ENCODE data around the gene NALF2. TPM values are rescaled to one million over a fixed set of nuclear protein-coding genes. Genes with fewer than 3 reads are reported as not detected.

NALF2 gene
- total RNA-seq, 1 donor from 2014 or later: 2.0 TPM

DNA sequence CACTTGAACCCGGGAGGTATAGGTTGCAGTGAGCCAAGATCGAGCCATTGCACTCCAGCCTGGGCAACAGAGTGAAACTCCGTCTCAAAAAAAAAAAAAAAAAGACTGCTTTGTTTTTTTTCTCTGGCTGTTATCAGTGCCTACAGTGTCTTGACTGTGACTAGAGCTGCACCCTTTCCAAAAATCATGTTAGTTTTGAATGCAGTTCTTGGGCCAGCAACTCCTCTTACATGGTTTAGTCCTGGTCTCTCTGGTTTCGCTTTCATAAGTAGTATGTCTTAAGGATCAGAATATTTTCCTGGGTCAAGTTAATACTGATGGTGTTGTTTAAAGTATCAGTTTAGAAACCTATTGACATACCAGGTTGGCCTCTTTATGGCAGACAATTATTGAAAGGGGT lies 34.2 kb upstream of the NALF2 start:
- no peaks in the 10 kb centered on the region for H3K36me3 Mint-ChIP-seq (ENCODE audit: low read depth, unreplicated experiment)
- Histone ChIP-seq H3K27me3 (ENCODE audit: insufficient read depth, low read length) (no peaks in the 10 kb centered on the region), H3K4me2 (ENCODE audit: low read length) (no peak overlapping the region), H3K4me1 (ENCODE audit: insufficient read depth, low read length) (no peaks in the 10 kb centered on the region), H2AFZ (ENCODE audit: low read depth, low read length) (no peak overlapping the region), H3K27ac (ENCODE audit: low read depth, low read length) (no peak overlapping the region), H3K9ac (ENCODE audit: low read length) (no peak overlapping the region), H3K36me3 (ENCODE audit: insufficient read depth, low read length) (no peaks in the 10 kb centered on the region), H3K79me2 (ENCODE audit: insufficient read depth, low read length) (no peaks in the 10 kb centered on the region), H3K4me3 (ENCODE audit: insufficient read depth, low read depth, low read length) (no peak overlapping the region), H4K20me1 (ENCODE audit: insufficient read depth, low read length) (no peaks in the 10 kb centered on the region), H3K9me3 (ENCODE audit: insufficient read depth, low read depth, low read length) (no peaks in the 10 kb centered on the region)
- DNase-seq (ENCODE audit: low read depth) (no peak), FAIRE-seq (no peak)
- H3K27ac Mint-ChIP-seq (ENCODE audit: unreplicated experiment): no peak overlapping the region
- no peaks in the 10 kb centered on the region for H3K27me3 Mint-ChIP-seq (ENCODE audit: low read depth, unreplicated experiment)
- no peak overlapping the region for H3K4me3 Mint-ChIP-seq (ENCODE audit: unreplicated experiment)
- H3K9me3 Mint-ChIP-seq (ENCODE audit: unreplicated experiment): no peaks in the 10 kb centered on the region
- no peaks in the 10 kb centered on the region for H3K4me1 Mint-ChIP-seq (ENCODE audit: low read depth, unreplicated experiment)
- TF ChIP-seq, protein P1, sequence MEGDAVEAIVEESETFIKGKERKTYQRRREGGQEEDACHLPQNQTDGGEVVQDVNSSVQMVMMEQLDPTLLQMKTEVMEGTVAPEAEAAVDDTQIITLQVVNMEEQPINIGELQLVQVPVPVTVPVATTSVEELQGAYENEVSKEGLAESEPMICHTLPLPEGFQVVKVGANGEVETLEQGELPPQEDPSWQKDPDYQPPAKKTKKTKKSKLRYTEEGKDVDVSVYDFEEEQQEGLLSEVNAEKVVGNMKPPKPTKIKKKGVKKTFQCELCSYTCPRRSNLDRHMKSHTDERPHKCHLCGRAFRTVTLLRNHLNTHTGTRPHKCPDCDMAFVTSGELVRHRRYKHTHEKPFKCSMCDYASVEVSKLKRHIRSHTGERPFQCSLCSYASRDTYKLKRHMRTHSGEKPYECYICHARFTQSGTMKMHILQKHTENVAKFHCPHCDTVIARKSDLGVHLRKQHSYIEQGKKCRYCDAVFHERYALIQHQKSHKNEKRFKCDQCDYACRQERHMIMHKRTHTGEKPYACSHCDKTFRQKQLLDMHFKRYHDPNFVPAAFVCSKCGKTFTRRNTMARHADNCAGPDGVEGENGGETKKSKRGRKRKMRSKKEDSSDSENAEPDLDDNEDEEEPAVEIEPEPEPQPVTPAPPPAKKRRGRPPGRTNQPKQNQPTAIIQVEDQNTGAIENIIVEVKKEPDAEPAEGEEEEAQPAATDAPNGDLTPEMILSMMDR (IDR thresholded peaks at IDR 0.05; ENCODE audit: insufficient read depth, low read depth, low read length): no peak
- no peak for TF ChIP-seq EZH2 (IDR thresholded peaks at IDR 0.05; ENCODE audit: insufficient read depth, low read length)

DNA sequence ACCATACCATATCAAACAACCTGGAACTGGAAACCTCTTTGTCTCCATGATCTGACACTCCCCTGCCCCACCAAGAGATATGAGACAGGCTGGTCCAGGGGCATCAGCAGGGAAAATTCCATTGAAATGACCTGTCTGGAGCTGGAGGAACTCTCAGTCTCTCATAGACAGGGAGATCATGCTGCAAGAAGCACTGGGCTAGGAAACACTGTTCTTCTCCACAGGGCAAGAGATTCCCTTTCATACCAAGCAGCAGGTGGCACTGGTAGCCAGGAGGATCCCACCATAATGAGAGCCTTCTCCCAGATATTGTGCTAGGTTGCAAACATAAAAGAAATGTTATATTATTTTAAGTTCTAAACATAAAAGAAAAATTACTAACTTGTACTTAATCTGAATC lies 14.5 kb upstream of the NALF2 start:
- Histone ChIP-seq H4K20me1 (ENCODE audit: insufficient read depth, low read length) (no peaks in the 10 kb centered on the region), H3K36me3 (ENCODE audit: insufficient read depth, low read length) (no peaks in the 10 kb centered on the region), H3K9ac (ENCODE audit: low read length) (no peak overlapping the region), H3K4me1 (ENCODE audit: insufficient read depth, low read length) (no peaks in the 10 kb centered on the region), H3K4me3 (ENCODE audit: insufficient read depth, low read depth, low read length) (no peak overlapping the region), H3K27me3 (ENCODE audit: insufficient read depth, low read length) (no peaks in the 10 kb centered on the region), H3K79me2 (ENCODE audit: insufficient read depth, low read length) (no peaks in the 10 kb centered on the region), H2AFZ (ENCODE audit: low read depth, low read length) (no peak overlapping the region), H3K4me2 (ENCODE audit: low read length) (no peak overlapping the region), H3K27ac (ENCODE audit: low read depth, low read length) (no peak overlapping the region), H3K9me3 (ENCODE audit: insufficient read depth, low read depth, low read length) (no peaks in the 10 kb centered on the region)
- Mint-ChIP-seq H3K9me3 (ENCODE audit: unreplicated experiment) (no peaks in the 10 kb centered on the region), H3K27me3 (ENCODE audit: low read depth, unreplicated experiment) (peaks cover 3% of the 10 kb centered on the region), H3K27ac (ENCODE audit: unreplicated experiment) (no peak overlapping the region), H3K4me3 (ENCODE audit: unreplicated experiment) (no peak overlapping the region), H3K36me3 (ENCODE audit: low read depth, unreplicated experiment) (no peaks in the 10 kb centered on the region), H3K4me1 (ENCODE audit: low read depth, unreplicated experiment) (peaks cover 4% of the 10 kb centered on the region)
- FAIRE-seq (peak; percentile 92), DNase-seq (ENCODE audit: low read depth) (no peak)
- TF ChIP-seq, protein P1 (IDR thresholded peaks at IDR 0.05; ENCODE audit: insufficient read depth, low read depth, low read length): no peak
- no peak for TF ChIP-seq EZH2 (IDR thresholded peaks at IDR 0.05; ENCODE audit: insufficient read depth, low read length)

DNA sequence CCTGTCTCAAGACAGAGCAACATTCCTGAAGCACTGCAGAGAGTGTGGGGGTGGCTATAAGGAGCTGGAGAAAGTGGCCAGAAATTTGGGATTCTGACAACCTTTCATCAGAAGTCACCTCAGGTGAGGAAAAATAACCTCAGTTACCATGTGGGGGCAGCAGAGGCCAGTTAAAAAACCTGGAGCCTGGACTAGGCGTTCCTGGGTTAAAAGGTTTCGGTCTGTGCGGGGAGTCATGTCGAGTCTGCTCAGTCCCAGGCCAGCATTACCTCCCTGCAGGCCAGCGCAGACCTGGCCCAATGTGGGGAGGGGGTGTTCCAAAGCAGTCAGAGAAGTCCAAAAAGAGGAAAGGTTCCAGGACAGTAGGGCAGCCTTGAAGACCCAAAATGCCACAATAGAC lies 10.9 kb upstream of the NALF2 start:
- Histone ChIP-seq H3K27ac (ENCODE audit: low read depth, low read length) (no peak overlapping the region), H3K36me3 (ENCODE audit: insufficient read depth, low read length) (no peaks in the 10 kb centered on the region), H2AFZ (ENCODE audit: low read depth, low read length) (no peak overlapping the region), H3K79me2 (ENCODE audit: insufficient read depth, low read length) (no peaks in the 10 kb centered on the region), H3K9me3 (ENCODE audit: insufficient read depth, low read depth, low read length) (no peaks in the 10 kb centered on the region), H3K4me3 (ENCODE audit: insufficient read depth, low read depth, low read length) (no peak overlapping the region), H3K27me3 (ENCODE audit: insufficient read depth, low read length) (no peaks in the 10 kb centered on the region), H3K4me1 (ENCODE audit: insufficient read depth, low read length) (no peaks in the 10 kb centered on the region), H4K20me1 (ENCODE audit: insufficient read depth, low read length) (no peaks in the 10 kb centered on the region), H3K4me2 (ENCODE audit: low read length) (no peak overlapping the region), H3K9ac (ENCODE audit: low read length) (no peak overlapping the region)
- no peaks in the 10 kb centered on the region for H3K36me3 Mint-ChIP-seq (ENCODE audit: low read depth, unreplicated experiment)
- H3K4me3 Mint-ChIP-seq (ENCODE audit: unreplicated experiment): no peak overlapping the region
- no peaks in the 10 kb centered on the region for H3K9me3 Mint-ChIP-seq (ENCODE audit: unreplicated experiment)
- H3K27me3 Mint-ChIP-seq (ENCODE audit: low read depth, unreplicated experiment): peaks cover 3% of the 10 kb centered on the region
- H3K4me1 Mint-ChIP-seq (ENCODE audit: low read depth, unreplicated experiment): peaks cover 7% of the 10 kb centered on the region
- FAIRE-seq (peak; percentile 92), DNase-seq (ENCODE audit: low read depth) (no peak)
- H3K27ac Mint-ChIP-seq (ENCODE audit: unreplicated experiment): no peak overlapping the region
- TF ChIP-seq, protein P1 (IDR thresholded peaks at IDR 0.05; ENCODE audit: insufficient read depth, low read depth, low read length): peak; percentile 13
- no peak for TF ChIP-seq EZH2 (IDR thresholded peaks at IDR 0.05; ENCODE audit: insufficient read depth, low read length)

Measured in astrocyte (in vitro differentiated cells and primary cell).